Smooth muscle cell (in vitro differentiated cells): ENCODE measurements around the gene ZNF669. TPM values are rescaled to one million over a fixed set of nuclear protein-coding genes. Genes with fewer than 3 reads are reported as not detected.

Experiments
- DNase-seq: peaks from one replicate; lab custom pipeline; 2025; ENCODE audit not compliant: unreplicated experiment; lab: John Stamatoyannopoulos, UW
- H2AFZ ChIP-seq: fragments of 200-600 bp; sonication (generic); 2 replicates; pipeline ENCODE4 v1.6.0; 2016; ENCODE audit warnings: antibody characterized with exemption, low read depth, mild to moderate bottlenecking
- H3F3A ChIP-seq: fragments of 200-600 bp; sonication (generic); 2 replicates; pipeline ENCODE4 v1.6.0; 2017; ENCODE audit warnings: antibody characterized with exemption, low read depth
- H3K27ac ChIP-seq: fragments of 200-600 bp; sonication (generic); 2 replicates; pipeline ENCODE4 v1.5.1; 2016; ENCODE audit warnings: low read depth, mild to moderate bottlenecking
- H3K27me3 ChIP-seq: fragments of 200-600 bp; sonication (generic); 2 replicates; pipeline ENCODE4 v1.6.1; 2016; ENCODE audit warnings: low read depth, mild to moderate bottlenecking
- H3K36me3 ChIP-seq: fragments of 200-600 bp; sonication (generic); 2 replicates; pipeline ENCODE4 v1.5.1; 2016; ENCODE audit warnings: low read depth
- H3K4me1 ChIP-seq: fragments of 200-600 bp; sonication (generic); 2 replicates; pipeline ENCODE4 v1.5.1; 2016; ENCODE audit warnings: low read depth
- H3K4me2 ChIP-seq: fragments of 200-600 bp; sonication (generic); 2 replicates; pipeline ENCODE4 v1.6.0; 2016; ENCODE audit warnings: mild to moderate bottlenecking
- H3K4me3 ChIP-seq: fragments of 200-600 bp; sonication (generic); 2 replicates; pipeline ENCODE4 v1.5.1; 2016; ENCODE audit warnings: mild to moderate bottlenecking
- H3K79me2 ChIP-seq: fragments of 200-600 bp; sonication (generic); 2 replicates; pipeline ENCODE4 v1.6.0; 2016; ENCODE audit warnings: low read depth, mild to moderate bottlenecking
- H3K9ac ChIP-seq: fragments of 200-600 bp; sonication (generic); 2 replicates; pipeline ENCODE4 v1.6.0; 2016; ENCODE audit warnings: low read depth
- H3K9me3 ChIP-seq: fragments of 200-600 bp; sonication (generic); replicated peaks from 2 replicates; pipeline ENCODE4 v1.5.1; 2016; ENCODE audit warnings: low read depth
- H4K20me1 ChIP-seq: fragments of 200-600 bp; sonication (generic); 2 replicates; pipeline ENCODE4 v1.6.0; 2016; ENCODE audit warnings: low read depth
- CTCF ChIP-seq: fragments of 200-600 bp; sonication (generic); IDR thresholded peaks from 2 replicates; pipeline ENCODE4 v1.5.1; 2017; ENCODE audit warnings: borderline replicate concordance, mild to moderate bottlenecking, antibody characterized with exemption; ENCODE audit not compliant: insufficient read depth, poor library complexity, severe bottlenecking
- WGBS: methylation state at CpG from one replicate; pipeline ENCODE4 v1.1.7; 2016; ENCODE audit warnings: low lambda C conversion rate; 5-methylcytosine and 5-hydroxymethylcytosine counted together
- polyA plus RNA-seq: library from polyadenylated mRNA; unstranded; fragments of >200 nt; fragmentation: Nextera tagmentation; extraction: Ambion mirVana; gene quantifications from 2 replicates; pipeline ENCODE4 v1.2.1, GENCODE V29; 2016
- total RNA-seq: library from RNA; depleted of rRNA; stranded (reverse); fragments of >200 nt; gene quantifications from 2 replicates; pipeline ENCODE4 v1.2.3, GENCODE V29; 2014

ZNF669 gene
- total and polyA plus RNA-seq, 2 experiments from 2014 or later: 3.7 to 17.2 TPM

- Histone ChIP-seq H3K79me2 (no peaks in the 10 kb centered on the region), H3K4me2 (no peak overlapping the region), H3K4me1 (no peaks in the 10 kb centered on the region), H3K27ac (no peak overlapping the region), H3K4me3 (no peak overlapping the region), H3K9ac (no peak overlapping the region), H4K20me1 (no peaks in the 10 kb centered on the region), H3K9me3 (no peaks in the 10 kb centered on the region), H3F3A (peaks cover 5% of the 10 kb centered on the region), H3K36me3 (no peaks in the 10 kb centered on the region), H2AFZ (no peak overlapping the region), H3K27me3 (no peaks in the 10 kb centered on the region)
- WGBS: 90% methylated on average over 9 of the region's 12 CpGs
- DNase-seq: no peak
- TF ChIP-seq CTCF: no peak
Observed at GRCh38 chr1:247115545-247115944, 11.4 kb upstream of the ZNF669 start.

GRCh38 chr1:247115141-247115510 is 11.0 kb upstream of the ZNF669 start:
- no peaks in the 10 kb centered on the region for H3K9me3 ChIP-seq
- H3K79me2 ChIP-seq: no peaks in the 10 kb centered on the region
- H3K36me3 ChIP-seq: no peaks in the 10 kb centered on the region
- no peak overlapping the region for H3K4me3 ChIP-seq
- H4K20me1 ChIP-seq: no peaks in the 10 kb centered on the region
- H3K27ac ChIP-seq: no peak overlapping the region
- WGBS: 76% methylated on average over 7 of the region's 7 CpGs
- TF ChIP-seq CTCF: no peak
- H3K4me1 ChIP-seq: no peaks in the 10 kb centered on the region
- no peak for DNase-seq
- H2AFZ ChIP-seq: no peak overlapping the region
- no peaks in the 10 kb centered on the region for H3K27me3 ChIP-seq
- peaks cover 5% of the 10 kb centered on the region for H3F3A ChIP-seq
- no peak overlapping the region for H3K9ac ChIP-seq
- H3K4me2 ChIP-seq: no peak overlapping the region

- Histone ChIP-seq H3K79me2 (no peaks in the 10 kb centered on the region), H3K27me3 (no peaks in the 10 kb centered on the region), H3K27ac (no peak overlapping the region), H3K4me2 (no peak overlapping the region), H4K20me1 (no peaks in the 10 kb centered on the region), H3K36me3 (no peaks in the 10 kb centered on the region), H3K4me1 (no peaks in the 10 kb centered on the region), H2AFZ (no peak overlapping the region), H3K9me3 (no peaks in the 10 kb centered on the region), H3K4me3 (no peak overlapping the region), H3F3A (peaks cover 5% of the 10 kb centered on the region), H3K9ac (no peak overlapping the region)
- DNase-seq: no peak
- TF ChIP-seq CTCF: no peak
- 93% methylated on average over 13 of the region's 13 CpGs for WGBS
Observed at GRCh38 chr1:247114351-247115140, 10.4 kb upstream of the ZNF669 start.
